Stomach smooth muscle (tissue), 2 donors: ENCODE data around the gene MC1R.

Experiments used
- H3K27ac ChIP-seq: one replicate; pipeline ENCODE4 v1.7.0; 2013; ENCODE audit warnings: mild to moderate bottlenecking, low read length, inconsistent platforms
- H3K27me3 ChIP-seq, 2 donors: one replicate each; pipeline ENCODE4 v1.7.0; 2013; ENCODE audit warnings: low read length in 2 of 2; ENCODE audit not compliant: insufficient read depth in 2 of 2, control insufficient read depth in 1 of 2
- H3K36me3 ChIP-seq, 2 donors: one replicate each; pipeline ENCODE4 v1.7.0; 2013; ENCODE audit warnings: low read length in 2 of 2; ENCODE audit not compliant: control insufficient read depth in 2 of 2, insufficient read depth in 2 of 2
- H3K4me1 ChIP-seq: one replicate; pipeline ENCODE4 v1.7.0; 2013; ENCODE audit warnings: low read length; ENCODE audit not compliant: control insufficient read depth, insufficient read depth
- H3K4me3 ChIP-seq, 2 donors: one replicate each; pipeline ENCODE4 v1.7.0; 2013; ENCODE audit warnings: low read length in 2 of 2
- H3K9ac ChIP-seq, 2 donors: one replicate each; pipeline ENCODE4 v1.7.0; 2013; ENCODE audit warnings: low read length in 2 of 2, mild to moderate bottlenecking in 1 of 2
- H3K9me3 ChIP-seq, 2 donors: one replicate each; pipeline ENCODE4 v1.7.0; 2013; ENCODE audit warnings: low read length in 2 of 2; ENCODE audit not compliant: control insufficient read depth in 2 of 2
- donor health status: healthy.
- donor health status: Pancreatic carcinoma.

The MC1R gene

DNA sequence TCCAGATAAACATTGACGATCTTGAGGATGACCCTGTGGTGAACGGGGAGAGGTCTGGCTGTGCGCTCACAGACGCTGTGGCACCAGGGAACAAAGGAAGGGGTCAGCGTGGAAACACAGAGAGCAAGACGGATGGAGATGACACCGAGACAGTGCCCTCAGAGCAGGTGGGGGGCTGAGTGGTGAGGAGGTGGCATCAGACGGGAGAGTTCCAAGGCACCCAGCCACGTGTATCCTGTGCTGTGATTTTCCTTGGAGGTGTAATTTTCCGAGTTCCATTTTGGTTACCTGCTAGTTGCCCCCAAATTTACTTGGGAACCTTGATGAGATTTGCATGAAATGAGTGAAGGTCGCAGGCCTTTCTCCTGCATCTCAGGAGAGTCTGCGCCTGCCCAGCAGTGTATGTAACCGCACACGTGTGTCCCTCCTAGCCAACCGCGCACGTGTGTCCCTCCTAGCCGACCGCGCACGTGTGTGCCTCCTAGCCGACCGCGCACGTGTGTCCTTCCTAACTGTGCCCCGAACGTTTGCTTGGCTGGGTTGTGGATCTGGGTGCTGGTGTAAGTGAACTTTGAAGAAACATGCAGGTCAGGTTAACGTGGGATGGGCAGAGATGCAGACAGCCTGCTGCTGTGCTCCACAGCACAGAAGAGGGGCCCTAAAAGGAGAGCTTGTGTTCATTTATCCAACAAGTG is 35.2 kb upstream of the MC1R start:
- H3K4me3 ChIP-seq: no peak overlapping the region
- no peak overlapping the region for H3K9ac ChIP-seq
- H3K4me1 ChIP-seq: no peaks in the 10 kb centered on the region
- no peaks in the 10 kb centered on the region for H3K9me3 ChIP-seq
- H3K27ac ChIP-seq: no peak overlapping the region
- no peaks in the 10 kb centered on the region for H3K27me3 ChIP-seq
- H3K36me3 ChIP-seq: peaks cover 57% of the 10 kb centered on the region in 2 donors

- Histone ChIP-seq H3K4me1 (no peaks in the 10 kb centered on the region), H3K9me3 (no peaks in the 10 kb centered on the region), H3K27ac (no peak overlapping the region), H3K27me3 (no peaks in the 10 kb centered on the region), H3K36me3 (peaks cover 52% of the 10 kb centered on the region in 2 donors), H3K4me3 (no peak overlapping the region), H3K9ac (no peak overlapping the region)
These were observed 34.6 kb upstream of the MC1R start for GRCh38 chr16:89884041-89884421.

- peaks cover 4% of the 10 kb centered on the region for H3K4me1 ChIP-seq
- H3K9me3 ChIP-seq: no peaks in the 10 kb centered on the region
- H3K36me3 ChIP-seq: peaks cover 49 to 56% of the 10 kb centered on the region in 2 donors
- no peak overlapping the region for H3K9ac ChIP-seq
- no peak overlapping the region for H3K4me3 ChIP-seq
- H3K27me3 ChIP-seq: no peaks in the 10 kb centered on the region
- H3K27ac ChIP-seq: no peak overlapping the region
These were observed 31.4 kb upstream of the MC1R start for GRCh38 chr16:89887243-89887642.

- H3K9ac ChIP-seq: no peak overlapping the region
- H3K9me3 ChIP-seq: no peaks in the 10 kb centered on the region
- H3K36me3 ChIP-seq: peaks cover 35 to 51% of the 10 kb centered on the region in 2 donors
- no peak overlapping the region for H3K4me3 ChIP-seq
- no peak overlapping the region for H3K27ac ChIP-seq
- peaks cover 4% of the 10 kb centered on the region for H3K4me1 ChIP-seq
- no peaks in the 10 kb centered on the region for H3K27me3 ChIP-seq
These were observed 28.5 kb upstream of the MC1R start for GRCh38 chr16:89890200-89890599.

GRCh38 chr16:89890886-89891657 is 27.6 kb upstream of the MC1R start:
- H3K9me3 ChIP-seq: no peaks in the 10 kb centered on the region
- no peaks in the 10 kb centered on the region for H3K27me3 ChIP-seq
- no peak overlapping the region for H3K9ac ChIP-seq
- H3K36me3 ChIP-seq: peaks cover 41 to 52% of the 10 kb centered on the region in 2 donors
- peaks cover 4% of the 10 kb centered on the region for H3K4me1 ChIP-seq
- H3K27ac ChIP-seq: no peak overlapping the region
- no peak overlapping the region for H3K4me3 ChIP-seq

- no peak overlapping the region for H3K4me3 ChIP-seq
- H3K4me1 ChIP-seq: peaks cover 4% of the 10 kb centered on the region
- H3K9ac ChIP-seq: no peak overlapping the region
- H3K27me3 ChIP-seq: no peaks in the 10 kb centered on the region
- no peak overlapping the region for H3K27ac ChIP-seq
- peaks cover 42 to 51% of the 10 kb centered on the region in 2 donors for H3K36me3 ChIP-seq
- H3K9me3 ChIP-seq: no peaks in the 10 kb centered on the region
These were observed 26.5 kb upstream of the MC1R start for GRCh38 chr16:89892055-89892630.

DNA sequence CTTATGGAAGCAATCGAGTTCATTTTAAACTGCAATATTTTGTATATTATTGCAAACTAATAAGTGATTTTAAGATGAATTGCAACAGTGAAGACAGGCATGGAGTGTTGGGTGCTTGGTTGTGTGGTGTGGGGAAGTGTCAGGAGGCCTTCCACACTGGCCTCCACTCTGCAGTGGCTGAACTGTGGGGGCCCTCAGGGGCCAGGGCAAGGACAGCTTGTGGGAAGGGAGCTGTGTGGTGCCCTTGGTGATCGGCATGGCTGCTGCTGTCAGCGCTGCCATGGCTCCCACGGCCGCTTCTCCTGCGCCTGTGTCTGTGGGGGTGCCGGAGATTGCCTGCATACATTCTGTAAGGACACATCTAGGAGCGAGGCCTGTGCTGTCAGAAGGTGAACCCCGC is 26.0 kb upstream of the MC1R start:
- peaks cover 39 to 51% of the 10 kb centered on the region in 2 donors for H3K36me3 ChIP-seq
- H3K27ac ChIP-seq: no peak overlapping the region
- H3K4me3 ChIP-seq: no peak overlapping the region
- H3K9me3 ChIP-seq: no peaks in the 10 kb centered on the region
- H3K27me3 ChIP-seq: no peaks in the 10 kb centered on the region
- no peak overlapping the region for H3K9ac ChIP-seq
- H3K4me1 ChIP-seq: peaks cover 4% of the 10 kb centered on the region

GRCh38 chr16:89893642-89894548 is 24.8 kb upstream of the MC1R start:
- no peak overlapping the region for H3K27ac ChIP-seq
- peaks cover 38 to 53% of the 10 kb centered on the region in 2 donors for H3K36me3 ChIP-seq
- H3K9me3 ChIP-seq: no peaks in the 10 kb centered on the region

GRCh38 chr16:89895482-89896250 is 23.0 kb upstream of the MC1R start:
- Histone ChIP-seq H3K9ac (no peak overlapping the region), H3K36me3 (peaks cover 49 to 64% of the 10 kb centered on the region in 2 donors), H3K27ac (no peak overlapping the region), H3K4me3 (no peak overlapping the region), H3K27me3 (no peaks in the 10 kb centered on the region), H3K4me1 (peaks cover 4% of the 10 kb centered on the region), H3K9me3 (no peaks in the 10 kb centered on the region)

More at GRCh38 chr16:89893642-89894548, 24.8 kb upstream of the MC1R start:
- no peak overlapping the region for H3K9ac ChIP-seq
- no peak overlapping the region for H3K4me3 ChIP-seq
- H3K4me1 ChIP-seq: peaks cover 4% of the 10 kb centered on the region
- H3K27me3 ChIP-seq: no peaks in the 10 kb centered on the region

DNA sequence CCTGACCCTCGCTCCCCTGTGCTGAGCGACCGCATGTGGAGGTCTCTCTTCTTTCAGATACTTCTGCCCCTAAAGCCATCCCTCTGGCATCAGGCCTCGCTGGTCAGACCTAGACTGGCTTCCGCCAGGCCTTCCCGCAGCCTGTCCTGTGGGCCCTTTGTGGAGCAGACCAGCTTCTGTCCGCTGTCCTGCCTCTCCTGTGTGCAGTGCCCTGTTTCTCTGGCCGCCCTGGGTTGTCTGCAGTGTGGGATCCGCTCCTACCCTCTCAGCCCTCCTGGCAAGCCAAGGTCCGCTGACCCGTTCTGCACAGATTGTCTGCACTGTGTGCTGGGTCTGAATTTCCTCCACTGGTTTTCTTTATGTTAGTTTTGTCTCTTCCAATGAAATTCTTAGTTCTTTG is 21.5 kb upstream of the MC1R start:
- Histone ChIP-seq H3K27ac (no peak overlapping the region), H3K4me1 (no peaks in the 10 kb centered on the region), H3K27me3 (no peaks in the 10 kb centered on the region), H3K36me3 (peaks cover 48 to 57% of the 10 kb centered on the region in 2 donors), H3K4me3 (no peak overlapping the region), H3K9me3 (no peaks in the 10 kb centered on the region), H3K9ac (no peak overlapping the region)
